ENCODE data around the gene SHC3. TPM values are rescaled to one million over a fixed set of nuclear protein-coding genes. Genes with fewer than 3 reads are reported as not detected.
A peak's percentile ranks its signal among the peaks of the same experiment; 100 is the strongest.

The SHC3 gene
- total RNA-seq, 2 donors from 2014 or later: not detected

DNA sequence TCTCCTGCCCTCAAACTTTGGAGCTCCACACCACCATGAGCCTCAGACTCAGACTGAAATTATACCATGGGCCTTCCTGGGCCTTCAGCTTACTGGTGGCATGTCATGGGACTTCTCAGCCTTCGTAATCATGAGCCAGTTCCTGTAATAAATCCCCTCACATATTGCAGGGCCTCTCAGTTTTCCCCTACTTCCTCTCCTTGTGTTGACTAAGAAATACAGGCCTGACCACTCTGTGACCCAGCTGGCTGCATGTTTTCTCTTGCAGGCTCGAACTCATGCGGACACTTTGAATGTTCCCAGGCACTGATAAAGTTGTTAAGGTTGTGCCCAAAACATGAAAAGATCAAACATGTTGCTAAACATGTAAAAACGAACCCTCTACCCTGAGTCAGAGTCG lies 26.2 kb upstream of the SHC3 start:
- Mint-ChIP-seq H3K4me1 (ENCODE audit: low read depth in 2 of 2) (no peaks in the 10 kb centered on the region), H3K36me3 (peaks cover 4% of the 10 kb centered on the region), H3K27ac (no peak overlapping the region), H3K4me3 (no peak overlapping the region), H3K9me3 (peaks cover 6% of the 10 kb centered on the region), H3K27me3 (peaks cover 9 to 16% of the 10 kb centered on the region in 2 donors)
- DNase-seq (ENCODE audit: low spot score): no peak
- ATAC-seq: no peak

DNA sequence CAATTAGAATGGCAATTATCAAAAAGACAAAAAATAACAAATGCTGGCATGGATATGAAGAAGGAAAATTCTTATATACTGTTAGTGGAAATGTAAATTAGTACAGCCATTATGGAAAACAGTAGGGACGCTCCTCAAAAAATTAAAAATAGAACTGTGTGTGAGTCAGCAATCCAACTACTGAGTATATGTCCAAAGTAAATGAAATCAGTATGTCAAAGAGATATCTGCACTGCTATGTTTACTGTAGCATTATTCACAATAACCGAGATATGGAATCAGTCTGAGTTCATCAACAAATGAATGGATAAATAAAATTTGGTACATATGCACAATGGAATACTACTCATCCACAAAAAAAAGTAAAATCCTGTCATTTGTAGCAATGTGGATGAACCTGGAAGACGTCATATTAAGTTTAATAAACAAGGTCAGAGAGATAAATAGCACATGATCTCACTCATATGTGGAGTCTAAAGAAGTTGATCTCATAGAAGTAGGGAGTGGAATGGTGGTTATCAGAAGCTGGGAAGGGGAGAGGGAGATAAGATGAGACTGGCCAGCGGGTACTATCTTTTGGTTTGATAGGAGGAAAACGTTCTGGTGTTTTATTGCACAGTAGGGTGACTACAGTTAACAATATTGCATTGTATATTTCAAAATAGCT lies 16.6 kb upstream of the SHC3 start:
- Mint-ChIP-seq H3K36me3 (peaks cover 11% of the 10 kb centered on the region), H3K4me1 (ENCODE audit: low read depth in 2 of 2) (no peaks in the 10 kb centered on the region), H3K4me3 (no peak overlapping the region), H3K9me3 (peaks cover 10% of the 10 kb centered on the region), H3K27ac (no peak overlapping the region), H3K27me3 (peaks cover 21 to 51% of the 10 kb centered on the region in 2 donors)
- DNase-seq (ENCODE audit: low spot score) (no peak), ATAC-seq (no peak)

- H3K36me3 Mint-ChIP-seq: peaks cover 11% of the 10 kb centered on the region
- ATAC-seq (no peak), DNase-seq (ENCODE audit: low spot score) (no peak)
- H3K4me3 Mint-ChIP-seq: no peak overlapping the region
- H3K27ac Mint-ChIP-seq: no peak overlapping the region
- peaks cover 8% of the 10 kb centered on the region for H3K9me3 Mint-ChIP-seq
- H3K27me3 Mint-ChIP-seq: peaks cover 25 to 57% of the 10 kb centered on the region in 2 donors
- H3K4me1 Mint-ChIP-seq (ENCODE audit: low read depth in 2 of 2): no peaks in the 10 kb centered on the region
Observed at GRCh38 chr9:89194421-89195130, 16.0 kb upstream of the SHC3 start.

DNA sequence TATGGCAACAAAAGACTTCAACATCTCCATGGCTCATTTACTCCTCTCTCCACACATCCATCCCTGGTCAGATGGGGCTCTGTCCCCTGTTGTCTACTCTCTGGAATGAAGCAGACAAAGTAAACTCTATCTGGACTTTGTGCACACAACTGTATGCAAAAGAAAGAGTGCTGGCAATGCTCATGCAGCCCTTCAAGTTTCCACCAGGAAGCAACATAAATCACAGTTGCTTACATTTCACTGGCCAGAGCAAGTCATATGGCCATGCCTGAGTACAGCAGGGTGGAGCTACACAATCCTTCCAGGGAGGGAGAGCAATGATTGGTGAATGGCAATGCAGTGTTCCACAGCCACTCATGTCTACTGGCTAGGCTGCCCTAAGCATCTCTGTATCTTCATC lies 12.4 kb upstream of the SHC3 start:
- no peak for ATAC-seq
- peaks cover 25 to 58% of the 10 kb centered on the region in 2 donors for H3K27me3 Mint-ChIP-seq
- H3K4me1 Mint-ChIP-seq (ENCODE audit: low read depth in 2 of 2): no peaks in the 10 kb centered on the region
- peaks cover 11% of the 10 kb centered on the region for H3K36me3 Mint-ChIP-seq
- no peak overlapping the region for H3K27ac Mint-ChIP-seq
- peaks cover 4% of the 10 kb centered on the region for H3K9me3 Mint-ChIP-seq
- no peak for DNase-seq (ENCODE audit: low spot score)
- H3K4me3 Mint-ChIP-seq: no peak overlapping the region

DNA sequence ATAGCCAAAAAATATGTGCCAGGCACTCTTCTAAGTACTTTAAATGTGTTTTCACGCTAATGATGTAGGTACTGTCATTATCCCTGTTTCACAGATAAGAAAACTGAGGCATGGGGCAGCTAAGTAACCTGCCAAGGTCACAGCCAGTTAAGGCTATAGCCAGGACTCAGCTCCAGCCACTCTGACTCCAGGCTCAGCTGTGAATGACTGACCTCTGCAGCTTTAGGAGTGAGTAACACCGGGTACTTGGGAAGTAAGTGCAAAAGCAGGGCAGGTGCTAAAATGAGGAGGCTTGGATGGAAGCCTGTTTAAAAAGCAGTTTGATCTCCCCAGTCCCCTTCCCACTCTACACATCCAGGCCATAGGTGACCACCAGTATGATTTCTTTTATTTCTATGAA lies 10.6 kb upstream of the SHC3 start:
- H3K27me3 Mint-ChIP-seq: peaks cover 34 to 58% of the 10 kb centered on the region in 2 donors

GRCh38 chr9:89187950-89188349 lies 9.3 kb upstream of the SHC3 start:
- no peak overlapping the region for H3K4me3 Mint-ChIP-seq
- peaks cover 0 to 2% of the 10 kb centered on the region in 2 donors for H3K4me1 Mint-ChIP-seq (ENCODE audit: low read depth in 2 of 2)
- peaks cover 4% of the 10 kb centered on the region for H3K9me3 Mint-ChIP-seq
- H3K27ac Mint-ChIP-seq: no peak overlapping the region
- peaks cover 34 to 49% of the 10 kb centered on the region in 2 donors for H3K27me3 Mint-ChIP-seq
- ATAC-seq: no peak
- DNase-seq (ENCODE audit: low spot score): no peak
- H3K36me3 Mint-ChIP-seq: peaks cover 7% of the 10 kb centered on the region

More for the DNA sequence above, 10.6 kb upstream of the SHC3 start:
- H3K4me1 Mint-ChIP-seq (ENCODE audit: low read depth in 2 of 2): peaks cover 0 to 2% of the 10 kb centered on the region in 2 donors
- H3K4me3 Mint-ChIP-seq: no peak overlapping the region
- DNase-seq (ENCODE audit: low spot score): no peak
- peaks cover 11% of the 10 kb centered on the region for H3K36me3 Mint-ChIP-seq
- no peak overlapping the region for H3K27ac Mint-ChIP-seq
- H3K9me3 Mint-ChIP-seq: peaks cover 4% of the 10 kb centered on the region
- ATAC-seq: no peak

- ATAC-seq (no peak), DNase-seq (ENCODE audit: low spot score) (no peak)
- no peak overlapping the region for H3K27ac Mint-ChIP-seq
- peaks cover 3% of the 10 kb centered on the region for H3K36me3 Mint-ChIP-seq
- no peak overlapping the region for H3K4me3 Mint-ChIP-seq
- H3K4me1 Mint-ChIP-seq (ENCODE audit: low read depth in 2 of 2): peaks cover 0 to 2% of the 10 kb centered on the region in 2 donors
- H3K9me3 Mint-ChIP-seq: peaks cover 1% of the 10 kb centered on the region
- H3K27me3 Mint-ChIP-seq: peaks cover 34 to 49% of the 10 kb centered on the region in 2 donors
Observed at GRCh38 chr9:89187541-89187940, 8.9 kb upstream of the SHC3 start.

- Mint-ChIP-seq H3K9me3 (no peaks in the 10 kb centered on the region), H3K27me3 (peaks cover 34 to 47% of the 10 kb centered on the region in 2 donors)
- ATAC-seq: no peak
Observed at GRCh38 chr9:89186960-89187359, 8.3 kb upstream of the SHC3 start.

DNA sequence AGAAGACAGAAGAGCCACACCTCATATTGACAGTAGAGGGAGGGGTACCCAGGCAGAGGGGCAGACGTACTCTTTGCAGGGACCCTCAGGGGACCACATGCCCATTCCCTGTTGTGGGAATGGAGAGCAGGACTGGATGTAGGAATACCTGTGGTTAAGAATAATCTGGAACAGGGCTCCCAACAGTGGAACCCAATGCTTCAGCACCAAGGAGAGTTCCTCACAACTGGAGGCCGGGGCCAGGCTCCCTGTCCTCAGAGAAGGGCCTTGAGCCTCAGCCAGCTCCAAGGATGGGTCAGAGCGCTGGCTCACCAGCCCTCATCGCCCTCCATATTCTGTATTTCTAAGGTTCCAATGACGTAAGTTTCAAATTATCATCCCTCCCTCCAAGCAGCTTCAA lies 7.4 kb upstream of the SHC3 start:
- no peak for ATAC-seq
- Mint-ChIP-seq H3K4me1 (ENCODE audit: low read depth in 2 of 2) (peaks cover 0 to 2% of the 10 kb centered on the region in 2 donors), H3K9me3 (no peaks in the 10 kb centered on the region), H3K27me3 (peaks cover 35 to 42% of the 10 kb centered on the region in 2 donors), H3K4me3 (no peak overlapping the region), H3K27ac (no peak overlapping the region), H3K36me3 (no peaks in the 10 kb centered on the region)
- DNase-seq (ENCODE audit: low spot score): no peak

More at GRCh38 chr9:89186960-89187359, 8.3 kb upstream of the SHC3 start:
- Mint-ChIP-seq H3K4me1 (ENCODE audit: low read depth in 2 of 2) (peaks cover 0 to 2% of the 10 kb centered on the region in 2 donors), H3K36me3 (no peaks in the 10 kb centered on the region), H3K4me3 (no peak overlapping the region), H3K27ac (no peak overlapping the region)
- DNase-seq (ENCODE audit: low spot score): no peak

GRCh38 chr9:89183146-89183545 lies 4.5 kb upstream of the SHC3 start:
- Mint-ChIP-seq H3K4me3 (no peak overlapping the region), H3K4me1 (ENCODE audit: low read depth in 2 of 2) (peaks cover 15 to 16% of the 10 kb centered on the region in 2 donors), H3K9me3 (no peaks in the 10 kb centered on the region), H3K27me3 (peaks cover 41 to 45% of the 10 kb centered on the region in 2 donors), H3K27ac (no peak overlapping the region), H3K36me3 (peaks cover 6% of the 10 kb centered on the region)
- no peak for DNase-seq (ENCODE audit: low spot score)
- no peak for ATAC-seq

GRCh38 chr9:89182369-89182768 lies 3.8 kb upstream of the SHC3 start:
- no peak overlapping the region for H3K4me3 Mint-ChIP-seq

GRCh38 chr9:89179895-89180734 lies 1.5 kb upstream of the SHC3 start:
- DNase-seq (ENCODE audit: low spot score): peak; percentile 67
- Mint-ChIP-seq H3K9me3 (no peaks in the 10 kb centered on the region), H3K27ac (peak overlapping the region; percentile 57 to 82), H3K36me3 (peaks cover 6% of the 10 kb centered on the region), H3K4me3 (peak overlapping the region; percentile 74), H3K27me3 (peaks cover 43 to 61% of the 10 kb centered on the region in 2 donors), H3K4me1 (ENCODE audit: low read depth in 2 of 2) (peaks cover 13 to 16% of the 10 kb centered on the region in 2 donors)
- ATAC-seq: peak; percentile 83 to 90

More at GRCh38 chr9:89182369-89182768, 3.8 kb upstream of the SHC3 start:
- no peak overlapping the region for H3K27ac Mint-ChIP-seq
- DNase-seq (ENCODE audit: low spot score) (no peak), ATAC-seq (no peak)
- H3K27me3 Mint-ChIP-seq: peaks cover 41 to 45% of the 10 kb centered on the region in 2 donors
- H3K4me1 Mint-ChIP-seq (ENCODE audit: low read depth in 2 of 2): peaks cover 15 to 16% of the 10 kb centered on the region in 2 donors
- peaks cover 6% of the 10 kb centered on the region for H3K36me3 Mint-ChIP-seq
- H3K9me3 Mint-ChIP-seq: no peaks in the 10 kb centered on the region

DNA sequence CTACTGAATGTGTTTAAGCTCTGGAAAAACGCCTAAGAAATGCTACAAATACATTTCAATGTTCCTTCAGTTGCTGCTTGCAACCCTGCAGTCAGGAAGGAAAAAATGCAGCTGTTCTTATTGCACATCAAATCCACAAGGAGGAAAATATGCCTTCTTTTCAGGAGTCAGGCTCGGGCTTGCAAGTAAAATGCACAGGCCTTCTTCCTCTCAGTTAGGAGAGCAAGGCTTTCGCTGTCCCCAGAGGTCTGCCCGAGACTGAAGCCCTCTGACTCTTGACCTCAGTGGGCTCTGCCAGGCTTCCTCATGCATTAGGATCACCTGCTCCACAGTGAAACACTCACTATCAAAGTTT lies 899 bp upstream of the SHC3 start:
- Mint-ChIP-seq H3K36me3 (peaks cover 6% of the 10 kb centered on the region), H3K4me3 (peak overlapping the region; percentile 74), H3K27ac (peak overlapping the region; percentile 57 to 82), H3K4me1 (ENCODE audit: low read depth in 2 of 2) (peaks cover 13 to 16% of the 10 kb centered on the region in 2 donors), H3K9me3 (no peaks in the 10 kb centered on the region), H3K27me3 (peaks cover 44 to 61% of the 10 kb centered on the region in 2 donors)
- no peak for DNase-seq (ENCODE audit: low spot score)
- no peak for ATAC-seq
